HFF-Myc (cell line): ENCODE results near the gene NRN1L.
A peak's percentile ranks its signal among the peaks of the same experiment; 100 is the strongest.

Experiments used
- DNase-seq: peaks from one replicate; pipeline ENCODE4 v3.0.0-alpha.2; 2011; ENCODE audit warnings: low read depth; ENCODE audit errors: extremely low read depth
- H3K4me3 ChIP-seq: replicated peaks from 2 replicates; pipeline ENCODE4 v1.5.1; 2011; ENCODE audit warnings: low read depth, mild to moderate bottlenecking, control low read depth, low read length
- CTCF ChIP-seq: IDR thresholded peaks from 2 replicates; pipeline ENCODE4 v1.5.1; 2012; ENCODE audit warnings: mild to moderate bottlenecking, low read depth, low read length, control low read depth; ENCODE audit errors: missing control alignments

NRN1L gene

GRCh38 chr16:67915831-67916723 is 31.4 kb downstream of the NRN1L start:
- no peak for DNase-seq
- no peak for TF ChIP-seq CTCF
- no peak overlapping the region for H3K4me3 ChIP-seq

GRCh38 chr16:67917140-67917851 is 32.6 kb downstream of the NRN1L start:
- no peak for TF ChIP-seq CTCF
- DNase-seq = no peak
- no peak overlapping the region for H3K4me3 ChIP-seq

- TF ChIP-seq CTCF = no peak
- peak; percentile 40 for DNase-seq
- no peak overlapping the region for H3K4me3 ChIP-seq
These were observed 33.2 kb downstream of the NRN1L start for GRCh38 chr16:67917852-67918236.

- DNase-seq = no peak
- no peak overlapping the region for H3K4me3 ChIP-seq
- TF ChIP-seq CTCF = peak; percentile 7
These were observed 35.0 kb downstream of the NRN1L start for GRCh38 chr16:67919622-67920221.

GRCh38 chr16:67922221-67922620 is 37.5 kb downstream of the NRN1L start:
- TF ChIP-seq CTCF = no peak
- no peak overlapping the region for H3K4me3 ChIP-seq

GRCh38 chr16:67922740-67923139 is 38.1 kb downstream of the NRN1L start:
- H3K4me3 ChIP-seq = no peak overlapping the region
- no peak for DNase-seq
- TF ChIP-seq CTCF = no peak

More at GRCh38 chr16:67922221-67922620, 37.5 kb downstream of the NRN1L start:
- DNase-seq = no peak
